ENCODE measurements around the gene UBXN11.

Gene UBXN11

DNA sequence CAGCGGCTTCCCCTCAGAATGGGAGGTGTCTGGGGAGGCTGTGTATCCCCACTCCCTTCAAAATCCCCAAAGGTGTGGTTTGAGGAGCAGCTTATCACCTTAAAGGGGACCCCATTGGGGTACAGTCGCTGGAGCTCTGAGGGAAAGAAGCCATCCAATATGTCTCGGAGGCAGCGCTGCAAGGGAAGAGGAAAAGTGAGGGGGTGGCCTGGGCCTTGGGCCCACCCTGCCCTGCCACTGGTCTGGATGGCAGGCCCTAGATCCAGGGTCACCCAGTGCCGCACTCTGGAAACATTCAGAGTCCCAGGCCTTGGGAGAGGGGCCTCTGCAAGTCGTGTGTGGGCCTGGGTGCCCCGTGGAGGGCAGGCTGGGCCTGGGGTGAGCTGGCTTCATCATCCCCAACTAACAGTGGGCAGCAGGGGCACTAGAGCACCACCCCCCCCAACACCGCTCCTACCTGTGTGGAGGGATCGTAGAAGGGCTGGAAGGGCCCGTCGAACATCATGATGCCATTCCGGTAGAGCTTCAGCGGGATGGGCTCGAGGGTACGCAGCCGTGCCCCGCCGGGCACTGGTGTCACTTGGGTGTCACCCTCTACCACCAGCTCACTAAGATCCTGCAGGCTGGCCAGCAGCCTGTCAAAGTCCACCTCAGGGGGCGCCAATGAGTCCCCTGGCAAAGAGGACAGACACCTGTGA is 20.9 kb downstream of the UBXN11 start:
- DNase-seq (ENCODE audit: low read depth) = no peak

DNA sequence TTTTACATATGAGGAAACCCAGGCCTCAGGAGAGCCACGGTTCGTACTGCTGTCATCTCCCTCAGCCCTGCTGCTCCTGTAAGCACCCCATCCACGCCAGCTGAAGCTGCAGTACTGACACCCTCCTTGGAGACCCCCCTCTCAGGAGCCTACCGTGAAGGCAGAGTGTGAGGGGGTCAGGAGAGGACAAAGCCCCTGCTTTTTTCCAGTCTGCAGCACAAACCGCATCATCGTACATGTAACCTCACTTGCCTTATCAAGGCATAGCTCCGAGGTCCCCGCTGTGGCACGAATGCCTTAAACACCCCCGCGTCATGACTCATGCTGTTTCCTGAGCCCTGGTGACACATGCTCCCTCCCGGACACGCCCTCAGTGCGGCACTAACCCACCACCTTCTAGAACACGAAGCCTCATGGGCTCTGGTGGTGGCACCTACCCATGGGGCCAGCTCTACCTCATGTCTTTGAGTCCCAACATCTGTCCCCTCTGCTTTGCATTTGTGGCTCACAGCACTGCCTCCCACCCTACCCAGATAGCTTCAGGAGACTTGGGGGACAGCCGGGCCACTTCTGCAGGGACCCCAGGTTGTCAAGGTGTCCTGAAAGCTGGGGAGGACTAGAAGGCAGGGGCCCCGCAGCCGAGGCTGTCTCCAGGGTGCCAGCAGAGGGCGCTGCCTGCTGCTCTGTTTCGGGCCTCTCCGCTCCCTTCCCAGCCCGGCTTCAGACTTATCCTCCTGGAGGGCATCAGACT is 21.7 kb downstream of the UBXN11 start:
- peak; percentile 85 for DNase-seq (ENCODE audit: low read depth)

- DNase-seq (ENCODE audit: low read depth) = no peak
Measured at GRCh38 chr1:26283871-26284596, 22.4 kb downstream of the UBXN11 start.

DNA sequence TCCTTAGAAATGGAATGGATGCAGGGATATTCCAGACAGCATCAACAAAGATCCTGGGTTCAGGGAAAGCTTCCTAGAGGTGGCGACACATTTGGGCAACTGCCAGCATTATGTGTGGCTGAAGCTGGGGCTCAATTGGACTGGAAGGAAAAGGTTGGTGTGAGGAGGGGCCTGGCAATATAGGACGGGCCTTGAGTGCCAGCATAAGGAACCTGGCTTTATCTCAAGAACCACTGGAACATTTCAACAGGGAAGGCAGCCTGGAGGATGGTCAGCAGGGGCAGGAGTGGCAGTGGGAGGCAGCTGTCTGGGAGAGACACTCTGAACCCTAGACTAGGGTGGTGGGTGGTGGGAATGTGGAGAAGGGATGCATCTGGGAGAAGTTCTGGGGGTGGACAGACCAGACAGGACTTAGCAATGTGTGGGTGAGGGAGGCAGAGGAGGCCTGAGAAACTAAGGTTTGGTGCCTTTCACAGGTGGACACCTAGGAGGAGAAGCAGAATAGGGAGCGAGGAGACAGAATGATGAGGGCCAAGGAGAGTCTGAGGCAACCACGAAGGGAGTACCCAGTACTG is 23.1 kb downstream of the UBXN11 start:
- peak; percentile 32 for DNase-seq (ENCODE audit: low read depth)

DNA sequence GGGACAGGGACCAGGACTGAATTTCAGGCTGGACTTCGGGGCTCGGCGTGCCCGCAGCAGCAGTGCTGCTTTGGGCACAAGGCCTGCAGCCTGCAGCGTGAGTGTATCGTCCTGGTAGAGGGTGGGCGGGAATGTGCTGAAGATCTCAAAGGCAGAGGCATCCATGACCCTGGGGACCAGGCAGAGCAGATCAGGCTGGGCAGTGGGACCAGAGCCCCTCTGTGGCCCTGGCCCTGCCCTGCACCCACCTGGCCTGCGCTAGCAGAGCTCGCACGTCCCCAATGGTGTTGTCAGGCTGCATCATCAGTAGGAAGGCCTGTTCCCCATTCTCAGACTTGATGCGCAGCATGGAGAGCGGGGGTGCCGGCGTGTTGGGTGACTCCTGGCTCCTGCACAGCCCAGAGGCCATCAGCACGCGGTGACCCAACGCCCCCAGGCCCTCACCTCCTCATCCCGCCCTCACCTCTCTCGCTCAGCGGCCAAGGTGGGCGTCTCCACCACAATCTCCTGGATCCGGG is 24.0 kb downstream of the UBXN11 start:
- DNase-seq (ENCODE audit: low read depth) = no peak

DNA sequence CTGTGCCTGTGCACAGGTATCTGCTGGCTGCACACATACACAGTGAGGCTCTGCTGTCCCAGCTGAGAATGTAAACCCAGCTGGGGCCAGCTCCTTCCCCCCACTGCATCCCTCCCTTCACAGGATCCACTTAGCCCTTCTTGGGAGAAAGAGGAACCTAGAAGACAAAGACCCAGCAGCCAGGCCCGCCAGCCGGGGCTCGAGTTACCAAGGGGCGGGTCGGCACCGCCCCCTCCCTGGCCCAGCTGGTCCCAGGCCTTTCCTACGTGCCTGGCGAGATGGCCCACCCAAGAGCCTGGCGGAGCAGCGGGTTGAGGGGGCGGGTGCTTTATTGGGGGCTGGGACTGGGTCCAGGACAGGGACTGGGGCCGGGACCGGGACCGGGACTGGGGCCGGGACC is 24.5 kb downstream of the UBXN11 start:
- no peak for DNase-seq (ENCODE audit: low read depth)

DNA sequence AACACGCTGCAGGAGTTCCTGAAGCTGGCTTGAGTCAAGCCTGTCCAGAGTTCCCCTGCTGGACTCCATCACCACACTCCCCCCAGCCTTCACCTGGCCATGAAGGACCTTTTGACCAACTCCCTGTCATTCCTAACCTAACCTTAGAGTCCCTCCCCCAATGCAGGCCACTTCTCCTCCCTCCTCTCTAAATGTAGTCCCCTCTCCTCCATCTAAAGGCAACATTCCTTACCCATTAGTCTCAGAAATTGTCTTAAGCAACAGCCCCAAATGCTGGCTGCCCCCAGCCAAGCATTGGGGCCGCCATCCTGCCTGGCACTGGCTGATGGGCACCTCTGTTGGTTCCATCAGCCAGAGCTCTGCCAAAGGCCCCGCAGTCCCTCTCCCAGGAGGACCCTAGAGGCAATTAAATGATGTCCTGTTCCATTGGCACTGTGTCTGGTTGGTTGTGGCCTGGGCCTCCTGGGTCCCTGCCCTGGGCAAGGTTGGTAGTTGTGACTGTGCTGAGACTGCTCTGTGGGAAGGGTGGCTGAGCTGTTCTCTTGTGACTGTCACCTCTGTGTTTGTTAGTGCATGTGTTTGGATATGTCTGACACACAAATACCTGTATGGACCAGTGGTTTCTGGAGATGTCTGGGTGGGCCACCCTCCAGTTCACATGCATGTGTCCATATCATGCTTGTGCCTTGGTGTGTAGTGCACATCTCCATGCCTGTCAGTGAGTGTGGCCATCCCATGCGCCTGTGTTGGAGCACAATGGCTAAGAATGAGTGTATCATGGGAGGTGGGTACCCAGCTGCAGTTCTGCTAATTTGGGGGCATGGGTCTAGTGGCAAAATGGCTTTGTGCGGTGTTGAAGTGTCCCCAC is 25.1 kb downstream of the UBXN11 start:
- DNase-seq (ENCODE audit: low read depth) = no peak

DNA sequence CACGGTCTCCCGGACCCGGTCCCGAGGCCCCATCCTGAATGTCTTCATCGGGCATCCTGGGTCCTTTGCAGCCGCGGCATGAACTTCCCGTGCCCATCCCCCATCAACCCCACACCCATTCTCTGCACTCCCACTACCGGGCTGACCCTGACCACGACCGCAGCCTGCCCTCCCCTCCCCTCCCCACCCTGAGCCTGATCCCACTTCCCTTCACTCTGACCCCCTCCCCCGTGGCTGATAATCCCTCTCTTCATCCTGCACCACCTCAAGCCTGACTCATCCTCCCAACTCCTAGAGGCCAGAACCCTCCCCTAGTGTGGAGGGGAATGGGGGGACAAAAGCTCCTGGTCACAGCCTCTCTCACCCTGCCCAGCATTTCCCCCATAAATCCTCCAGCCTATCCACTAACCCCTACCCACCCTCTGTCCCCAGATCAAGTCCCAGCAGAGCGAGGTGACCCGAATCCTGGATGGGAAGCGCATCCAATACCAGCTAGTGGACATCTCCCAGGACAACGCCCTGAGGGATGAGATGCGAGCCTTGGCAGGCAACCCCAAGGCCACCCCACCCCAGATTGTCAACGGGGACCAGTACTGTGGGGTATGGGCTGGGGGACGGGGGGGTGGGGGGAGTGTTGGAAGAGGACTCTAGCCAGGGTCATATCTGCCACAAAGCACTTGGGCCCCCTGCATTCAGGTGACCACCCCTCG is 25.9 kb downstream of the UBXN11 start:
- peak; percentile 88 for DNase-seq (ENCODE audit: low read depth)

GRCh38 chr1:26279456-26280332 is 26.7 kb downstream of the UBXN11 start, which contains the start of gene SH3BGRL3:
TSS of gene SH3BGRL3 (plus strand) at chr1:26280086. CDS start at chr1:26280156, 70 bp downstream.
- DNase-seq (ENCODE audit: low read depth) = peak; percentile 79

DNA sequence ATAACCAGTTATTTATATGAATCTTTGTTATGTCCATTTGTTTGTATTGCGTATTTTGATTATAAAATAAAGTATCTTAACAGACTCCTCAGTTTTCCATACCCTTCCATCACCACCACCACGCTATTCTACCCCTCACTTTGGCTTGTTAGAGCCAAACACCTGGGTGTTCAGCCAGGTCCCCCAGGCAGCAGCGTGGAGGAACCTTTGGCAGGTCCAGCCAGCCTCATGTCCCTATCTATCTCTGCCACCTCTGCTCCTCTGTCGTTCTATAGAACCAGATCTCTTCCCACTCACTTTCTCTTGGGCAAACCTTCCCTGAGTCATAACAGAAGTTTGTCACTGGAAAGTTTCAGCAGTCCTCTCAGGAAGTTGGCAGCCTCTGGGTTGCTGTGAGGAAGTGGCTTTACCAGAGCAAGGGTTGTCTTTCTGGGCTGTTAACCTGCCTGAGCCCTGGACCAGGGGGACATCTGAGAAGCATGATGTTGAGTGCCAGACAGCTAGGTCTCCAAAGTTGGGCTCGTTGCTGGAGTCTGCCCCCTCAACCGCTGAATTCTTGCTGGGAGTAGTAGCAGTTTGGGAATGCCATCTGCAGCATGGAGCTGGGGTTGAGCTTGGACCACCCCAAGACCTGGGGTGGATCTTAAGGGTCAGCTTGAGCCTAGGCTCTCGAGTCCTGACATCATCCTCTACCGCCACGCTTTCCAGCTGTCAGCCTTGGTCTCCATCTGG is 27.5 kb downstream of the UBXN11 start:
- DNase-seq (ENCODE audit: low read depth) = peak; percentile 54

- no peak for DNase-seq (ENCODE audit: low read depth)
Measured at GRCh38 chr1:26278303-26278702, 28.1 kb downstream of the UBXN11 start.

GRCh38 chr1:26277719-26278118 is 28.7 kb downstream of the UBXN11 start:
- no peak for DNase-seq (ENCODE audit: low read depth)

GRCh38 chr1:26277261-26277661 is 29.2 kb downstream of the UBXN11 start:
- no peak for DNase-seq (ENCODE audit: low read depth)

- no peak for DNase-seq (ENCODE audit: low read depth)
Measured at GRCh38 chr1:26276432-26276838, 30.0 kb downstream of the UBXN11 start.

DNA sequence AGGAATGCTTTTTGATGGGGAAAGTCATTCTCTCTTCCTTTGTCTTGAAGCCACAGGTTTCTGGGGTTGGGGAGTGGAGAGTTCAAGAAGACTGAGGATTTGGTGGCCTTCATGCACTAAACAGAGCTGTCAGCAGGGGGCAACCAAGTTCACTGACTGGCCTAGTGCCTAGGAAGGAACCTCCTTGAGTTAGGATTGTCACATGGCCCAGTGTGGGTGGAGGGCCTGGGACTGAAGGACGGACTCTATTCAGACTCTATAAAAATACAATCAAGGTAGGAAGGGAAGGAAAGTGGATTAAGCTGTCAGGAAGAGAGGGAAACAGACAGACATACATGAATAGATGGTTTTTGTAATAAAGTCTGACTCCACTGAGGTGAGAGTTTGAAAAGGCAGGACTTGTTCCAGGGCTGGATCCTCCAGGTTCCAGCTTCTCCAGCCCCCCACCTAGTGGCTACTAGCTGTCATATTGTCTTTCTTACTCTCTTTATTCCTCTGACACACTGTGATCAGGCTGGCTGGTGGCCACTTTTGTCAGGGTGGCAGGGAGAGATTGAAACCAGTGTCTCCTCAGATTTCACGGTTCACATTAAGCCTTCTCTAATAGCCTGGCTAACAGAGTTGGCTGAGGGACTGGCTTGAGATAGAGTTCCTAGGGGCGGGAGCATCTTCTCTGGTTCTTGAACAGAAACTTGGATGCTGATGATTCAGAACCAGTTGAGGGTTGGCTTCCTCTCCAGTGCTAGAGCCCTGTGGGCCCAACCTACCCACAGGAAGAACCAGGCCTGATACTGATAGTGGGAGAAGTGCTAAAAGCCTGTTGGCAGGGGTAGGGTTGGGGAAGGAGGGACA is 30.6 kb downstream of the UBXN11 start:
- peak; percentile 98 for DNase-seq (ENCODE audit: low read depth)

GRCh38 chr1:26274801-26275425 is 31.5 kb downstream of the UBXN11 start:
- DNase-seq (ENCODE audit: low read depth) = peak; percentile 72

- no peak for DNase-seq (ENCODE audit: low read depth)
Measured at GRCh38 chr1:26269198-26269550, 37.3 kb downstream of the UBXN11 start.

Measured in amniotic epithelial cell (primary cell).